Measurements from ENCODE around the gene BCR.

Gene BCR

DNA sequence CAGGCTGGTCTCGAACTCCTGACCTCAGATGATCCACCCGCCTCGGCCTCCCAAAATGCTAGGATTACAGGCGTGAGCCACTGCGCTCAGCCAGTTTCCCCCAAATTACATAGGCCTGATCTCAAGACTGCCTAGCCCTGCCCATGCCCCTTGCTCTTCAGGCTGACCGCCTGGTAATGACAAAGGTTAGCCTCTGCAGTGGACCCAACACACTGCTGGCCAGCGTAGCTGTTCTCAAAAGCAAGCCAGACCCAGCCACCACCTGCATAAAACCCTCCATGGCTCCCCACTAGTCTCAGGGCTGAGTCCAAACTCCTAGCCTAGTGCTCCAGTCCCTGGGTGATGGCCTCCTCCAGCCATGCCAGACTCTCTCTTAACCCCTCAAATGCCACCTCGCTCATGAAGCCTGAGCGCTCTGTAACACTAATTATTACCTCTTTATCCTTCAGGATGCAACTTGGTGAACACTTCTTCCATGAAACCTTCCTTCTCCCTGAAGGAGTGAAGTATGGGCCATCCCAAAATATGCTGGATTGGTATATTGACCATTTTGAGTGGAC is 37.7 kb upstream of the BCR start:
- H3K79me1 ChIP-seq (ENCODE audit: low read length): no peaks in the 10 kb centered on the region
- H3K4me2 ChIP-seq (ENCODE audit: low read length): no peak overlapping the region
- no peak overlapping the region for H2BK120ac ChIP-seq (ENCODE audit: low read depth, low read length)
- H2AK5ac ChIP-seq (ENCODE audit: low read length): no peak overlapping the region
- WGBS (ENCODE audit: extremely low coverage, insufficient coverage, low lambda C conversion rate): no CpG with 5 or more reads among the region's 9 CpGs
- H2BK15ac ChIP-seq (replicated peaks; ENCODE audit: low read depth): no peak overlapping the region
- no peak overlapping the region for H4K8ac ChIP-seq (ENCODE audit: low read depth, low read length)
- H3K4me1 ChIP-seq (ENCODE audit: control insufficient read depth, low read depth, low read length): peaks cover 2% of the 10 kb centered on the region
- no peak overlapping the region for H3K9ac ChIP-seq (ENCODE audit: low read length)
- DNase-seq: no peak
- H2BK5ac ChIP-seq (ENCODE audit: low read length): no peak overlapping the region
- no peak overlapping the region for H3K23ac ChIP-seq (ENCODE audit: low read length)
- H3K79me2 ChIP-seq (ENCODE audit: control insufficient read depth, insufficient read depth, low read length): no peaks in the 10 kb centered on the region
- no peak overlapping the region for H3K56ac ChIP-seq (ENCODE audit: low read length)
- no peak overlapping the region for H3K27ac ChIP-seq (ENCODE audit: low read depth, low read length)
- no peak overlapping the region for H4K5ac ChIP-seq (ENCODE audit: low read length)
- no peak overlapping the region for H3K18ac ChIP-seq (ENCODE audit: low read length)
- H3K36me3 ChIP-seq (ENCODE audit: control insufficient read depth, insufficient read depth, low read length): no peaks in the 10 kb centered on the region
- no peak overlapping the region for H3K4me3 ChIP-seq (ENCODE audit: low read length)
- H3K4ac ChIP-seq (ENCODE audit: low read depth, low read length): no peak overlapping the region
- H3K27me3 ChIP-seq (ENCODE audit: insufficient read depth, low read length, poor library complexity): no peaks in the 10 kb centered on the region

- Histone ChIP-seq H3K4me3 (ENCODE audit: low read length) (no peak overlapping the region), H3K27me3 (ENCODE audit: insufficient read depth, low read length, poor library complexity) (no peaks in the 10 kb centered on the region), H4K8ac (ENCODE audit: low read depth, low read length) (no peak overlapping the region), H4K5ac (ENCODE audit: low read length) (no peak overlapping the region), H3K79me2 (ENCODE audit: control insufficient read depth, insufficient read depth, low read length) (no peaks in the 10 kb centered on the region), H3K4me2 (ENCODE audit: low read length) (no peak overlapping the region), H3K23ac (ENCODE audit: low read length) (no peak overlapping the region), H2BK15ac (replicated peaks; ENCODE audit: low read depth) (no peak overlapping the region), H3K9ac (ENCODE audit: low read length) (no peak overlapping the region), H2AK5ac (ENCODE audit: low read length) (no peak overlapping the region), H3K36me3 (ENCODE audit: control insufficient read depth, insufficient read depth, low read length) (no peaks in the 10 kb centered on the region), H3K18ac (ENCODE audit: low read length) (no peak overlapping the region), H2BK120ac (ENCODE audit: low read depth, low read length) (no peak overlapping the region), H3K79me1 (ENCODE audit: low read length) (no peaks in the 10 kb centered on the region), H2BK5ac (ENCODE audit: low read length) (no peak overlapping the region), H3K27ac (ENCODE audit: low read depth, low read length) (no peak overlapping the region), H3K4ac (ENCODE audit: low read depth, low read length) (no peak overlapping the region), H3K4me1 (ENCODE audit: control insufficient read depth, low read depth, low read length) (peaks cover 2% of the 10 kb centered on the region), H3K56ac (ENCODE audit: low read length) (no peak overlapping the region)
- no CpG with 5 or more reads among the region's 1 CpG for WGBS (ENCODE audit: extremely low coverage, insufficient coverage, low lambda C conversion rate)
- no peak for DNase-seq
Measured at GRCh38 chr22:23143119-23143518, 37.2 kb upstream of the BCR start.

- H3K4me3 ChIP-seq (ENCODE audit: low read length): no peak overlapping the region
- H3K79me1 ChIP-seq (ENCODE audit: low read length): no peaks in the 10 kb centered on the region
- H3K18ac ChIP-seq (ENCODE audit: low read length): no peak overlapping the region
- H3K4me1 ChIP-seq (ENCODE audit: control insufficient read depth, low read depth, low read length): peaks cover 2% of the 10 kb centered on the region
- no peak overlapping the region for H3K27ac ChIP-seq (ENCODE audit: low read depth, low read length)
- H4K5ac ChIP-seq (ENCODE audit: low read length): no peak overlapping the region
- H2BK15ac ChIP-seq (replicated peaks; ENCODE audit: low read depth): no peak overlapping the region
- H2BK120ac ChIP-seq (ENCODE audit: low read depth, low read length): no peak overlapping the region
- WGBS (ENCODE audit: extremely low coverage, insufficient coverage, low lambda C conversion rate): no CpG with 5 or more reads among the region's 4 CpGs
- no peak overlapping the region for H3K4me2 ChIP-seq (ENCODE audit: low read length)
- no peak overlapping the region for H2AK5ac ChIP-seq (ENCODE audit: low read length)
- no peaks in the 10 kb centered on the region for H3K79me2 ChIP-seq (ENCODE audit: control insufficient read depth, insufficient read depth, low read length)
- no peak overlapping the region for H2BK5ac ChIP-seq (ENCODE audit: low read length)
- no peak overlapping the region for H4K8ac ChIP-seq (ENCODE audit: low read depth, low read length)
- no peaks in the 10 kb centered on the region for H3K27me3 ChIP-seq (ENCODE audit: insufficient read depth, low read length, poor library complexity)
- no peaks in the 10 kb centered on the region for H3K36me3 ChIP-seq (ENCODE audit: control insufficient read depth, insufficient read depth, low read length)
- H3K4ac ChIP-seq (ENCODE audit: low read depth, low read length): no peak overlapping the region
- no peak overlapping the region for H3K9ac ChIP-seq (ENCODE audit: low read length)
- no peak for DNase-seq
- H3K56ac ChIP-seq (ENCODE audit: low read length): no peak overlapping the region
- H3K23ac ChIP-seq (ENCODE audit: low read length): no peak overlapping the region
Measured at GRCh38 chr22:23144432-23144831, 35.9 kb upstream of the BCR start.

DNA sequence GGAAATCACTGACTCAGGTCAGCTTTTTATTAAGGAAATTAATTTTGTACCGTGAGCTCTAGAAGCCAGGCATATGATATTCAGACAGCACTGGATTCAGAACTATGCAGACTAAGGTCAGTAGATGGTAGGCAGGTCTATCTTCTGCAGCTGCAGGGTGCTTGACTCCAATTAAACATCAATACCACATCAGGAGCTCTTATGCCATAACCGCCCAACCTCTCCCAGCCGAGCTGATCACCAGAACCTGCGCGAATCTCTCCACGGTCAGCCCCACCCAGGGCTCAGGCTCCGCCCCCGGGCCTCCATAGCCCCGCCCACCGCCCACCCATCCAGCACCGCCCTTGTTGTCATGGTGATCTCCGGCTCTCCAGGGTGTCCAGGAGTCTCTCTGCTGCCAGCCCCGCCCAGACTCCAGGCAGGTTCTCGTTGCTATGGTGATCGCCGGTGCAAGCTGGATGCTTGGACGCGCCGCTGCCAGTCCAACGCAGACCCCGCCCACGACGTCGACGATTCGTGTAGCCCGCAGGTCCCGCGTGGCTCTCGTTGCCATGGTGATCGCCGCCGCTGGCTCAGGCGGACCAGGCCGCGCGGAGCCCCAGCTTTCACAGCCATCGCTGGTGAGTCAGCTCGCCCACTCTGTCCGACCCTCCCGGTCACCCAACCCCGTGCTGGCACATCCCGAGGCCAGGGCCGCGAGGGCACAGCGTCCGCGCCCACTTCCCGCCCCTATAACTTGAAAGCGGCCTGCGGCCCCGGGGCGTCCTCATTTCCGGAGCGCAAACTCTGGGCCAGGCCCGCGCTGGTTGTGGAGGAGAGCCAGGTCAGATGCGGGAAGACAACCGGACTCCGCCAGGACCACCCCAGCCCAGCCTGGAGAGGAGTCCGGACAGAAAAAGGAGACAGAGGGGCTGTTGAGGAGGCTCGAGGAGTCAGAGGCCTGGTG is 35.1 kb upstream of the BCR start, which contains the start of gene RAB36:
RAB36 (plus strand) TSS at position 546 of the 946 bp plus-strand sequence. CDS start 1,140 bp downstream, outside the sequence.
- H3K27ac ChIP-seq (ENCODE audit: low read depth, low read length): no peak within 1 kb of the TSS
- no peaks in the 10 kb centered on the region for H3K79me1 ChIP-seq (ENCODE audit: low read length)
- H2BK15ac ChIP-seq (replicated peaks; ENCODE audit: low read depth): no peak within 1 kb of the TSS
- no peak within 1 kb of the TSS for H3K4me3 ChIP-seq (ENCODE audit: low read length)
- H3K36me3 ChIP-seq (ENCODE audit: control insufficient read depth, insufficient read depth, low read length): no peaks in the 10 kb centered on the region
- no peak within 1 kb of the TSS for H4K8ac ChIP-seq (ENCODE audit: low read depth, low read length)
- H3K4ac ChIP-seq (ENCODE audit: low read depth, low read length): no peak within 1 kb of the TSS
- H3K4me2 ChIP-seq (ENCODE audit: low read length): peak within 1 kb of the TSS; percentile 82
- H3K18ac ChIP-seq (ENCODE audit: low read length): no peak within 1 kb of the TSS
- WGBS (ENCODE audit: extremely low coverage, insufficient coverage, low lambda C conversion rate): no CpG with 5 or more reads among the region's 62 CpGs
- H3K23ac ChIP-seq (ENCODE audit: low read length): no peak within 1 kb of the TSS
- DNase-seq: peak; percentile 99
- H3K4me1 ChIP-seq (ENCODE audit: control insufficient read depth, low read depth, low read length): peaks cover 2% of the 10 kb centered on the region
- H3K9ac ChIP-seq (ENCODE audit: low read length): peak within 1 kb of the TSS; percentile 14
- no peaks in the 10 kb centered on the region for H3K79me2 ChIP-seq (ENCODE audit: control insufficient read depth, insufficient read depth, low read length)
- no peaks in the 10 kb centered on the region for H3K27me3 ChIP-seq (ENCODE audit: insufficient read depth, low read length, poor library complexity)
- H3K56ac ChIP-seq (ENCODE audit: low read length): peak within 1 kb of the TSS; percentile 28
- H2BK120ac ChIP-seq (ENCODE audit: low read depth, low read length): no peak within 1 kb of the TSS
- H4K5ac ChIP-seq (ENCODE audit: low read length): no peak within 1 kb of the TSS
- no peak within 1 kb of the TSS for H2BK5ac ChIP-seq (ENCODE audit: low read length)
- H2AK5ac ChIP-seq (ENCODE audit: low read length): no peak within 1 kb of the TSS

DNA sequence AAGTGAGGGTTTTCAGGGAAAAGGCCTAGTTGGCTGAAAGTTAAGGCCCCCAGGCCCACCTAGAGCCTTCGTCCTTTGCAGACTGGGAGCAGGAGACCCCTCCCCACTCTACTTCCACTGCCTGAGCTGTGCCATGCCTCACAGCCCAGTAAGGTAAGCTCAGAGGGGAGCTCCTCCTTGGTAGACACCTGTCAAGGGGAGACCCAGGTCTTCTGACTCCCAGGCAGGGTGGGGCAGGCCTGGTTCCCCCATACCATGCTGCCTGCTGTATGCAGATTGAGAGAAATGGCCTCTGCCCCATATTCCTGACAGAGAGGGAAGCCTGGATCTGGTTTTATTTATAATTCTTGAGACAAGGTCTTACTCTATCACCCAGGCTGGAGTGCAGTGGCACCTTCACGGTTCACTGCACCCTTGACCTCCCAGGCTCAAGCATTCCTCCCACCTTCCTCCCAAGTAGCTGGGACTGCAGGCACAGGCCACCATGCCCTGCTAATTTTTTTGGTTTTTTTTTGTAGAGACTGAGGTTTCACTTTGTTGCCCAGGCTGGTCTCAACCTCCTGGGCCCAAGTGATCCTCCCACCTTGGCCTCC is 34.3 kb upstream of the BCR start:
- peak overlapping the region; percentile 14 for H3K9ac ChIP-seq (ENCODE audit: low read length)
- no peak overlapping the region for H3K27ac ChIP-seq (ENCODE audit: low read depth, low read length)
- H3K56ac ChIP-seq (ENCODE audit: low read length): no peak overlapping the region
- no peak overlapping the region for H3K23ac ChIP-seq (ENCODE audit: low read length)
- WGBS (ENCODE audit: extremely low coverage, insufficient coverage, low lambda C conversion rate): no CpG with 5 or more reads among the region's 2 CpGs
- H3K79me1 ChIP-seq (ENCODE audit: low read length): no peaks in the 10 kb centered on the region
- no peak overlapping the region for H4K8ac ChIP-seq (ENCODE audit: low read depth, low read length)
- H2BK5ac ChIP-seq (ENCODE audit: low read length): no peak overlapping the region
- H3K27me3 ChIP-seq (ENCODE audit: insufficient read depth, low read length, poor library complexity): no peaks in the 10 kb centered on the region
- H2BK120ac ChIP-seq (ENCODE audit: low read depth, low read length): no peak overlapping the region
- H2BK15ac ChIP-seq (replicated peaks; ENCODE audit: low read depth): no peak overlapping the region
- no peak overlapping the region for H3K18ac ChIP-seq (ENCODE audit: low read length)
- H3K4me1 ChIP-seq (ENCODE audit: control insufficient read depth, low read depth, low read length): peaks cover 2% of the 10 kb centered on the region
- H3K4me2 ChIP-seq (ENCODE audit: low read length): no peak overlapping the region
- no peaks in the 10 kb centered on the region for H3K36me3 ChIP-seq (ENCODE audit: control insufficient read depth, insufficient read depth, low read length)
- no peak overlapping the region for H4K5ac ChIP-seq (ENCODE audit: low read length)
- DNase-seq: no peak
- no peak overlapping the region for H2AK5ac ChIP-seq (ENCODE audit: low read length)
- H3K79me2 ChIP-seq (ENCODE audit: control insufficient read depth, insufficient read depth, low read length): no peaks in the 10 kb centered on the region
- no peak overlapping the region for H3K4ac ChIP-seq (ENCODE audit: low read depth, low read length)
- H3K4me3 ChIP-seq (ENCODE audit: low read length): no peak overlapping the region

Measured in mesendoderm (in vitro differentiated cells).